ENCODE measurements around the gene TLCD1. TPM values are rescaled to one million over a fixed set of nuclear protein-coding genes. Genes with fewer than 3 reads are reported as not detected.
A peak's percentile ranks its signal among the peaks of the same experiment; 100 is the strongest.

TLCD1 gene
- total RNA-seq, 1 experiment from 2014 or later: 7.1 TPM

DNA sequence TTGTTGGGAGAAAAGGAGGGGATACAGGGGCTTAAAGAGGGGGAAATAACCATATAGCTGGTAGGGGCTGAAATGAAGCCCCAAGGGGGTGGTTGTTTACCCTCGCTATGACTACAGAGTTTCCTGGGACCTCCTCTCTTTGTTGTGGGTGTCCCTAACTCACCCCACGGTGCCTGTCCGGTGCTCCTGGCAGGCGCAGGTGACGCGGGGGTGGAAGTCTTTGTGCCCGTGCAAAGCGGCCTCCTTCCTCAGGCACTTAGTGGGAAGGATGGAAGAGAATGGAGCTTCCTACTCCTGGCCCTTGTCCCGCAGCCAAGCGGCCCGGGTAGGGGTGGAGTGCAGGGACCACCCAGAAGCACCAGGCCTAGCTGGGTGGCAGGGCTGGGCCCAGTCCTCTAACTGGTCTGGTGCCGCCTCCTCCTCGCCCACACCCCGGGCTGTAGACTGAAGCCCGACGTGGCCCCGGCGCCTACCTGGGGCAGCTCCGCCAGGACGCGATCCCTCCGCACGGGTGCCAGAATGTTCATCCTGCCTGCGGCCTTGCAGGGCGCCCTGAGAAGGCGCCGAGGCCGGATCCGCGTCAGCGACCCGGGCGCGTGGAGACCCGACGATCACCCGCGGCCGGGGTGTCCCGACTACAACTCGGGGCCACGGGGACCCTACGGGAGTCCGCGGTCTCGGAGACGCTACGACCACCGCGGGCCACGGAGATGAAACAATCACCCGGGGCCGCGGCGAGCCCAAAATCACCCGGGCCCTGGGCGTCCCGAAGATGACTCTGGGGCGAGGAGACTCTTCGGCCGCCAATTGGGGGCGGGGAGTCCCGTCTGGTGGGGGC is 9.1 kb downstream of the TLCD1 start:
- Histone ChIP-seq H3K9me2 (replicated peaks; ENCODE audit: low read length) (no peaks in the 10 kb centered on the region), H3K4me3 (ENCODE audit: low read length) (peak overlapping the region; percentile 93), H3F3A (ENCODE audit: low read length, unreplicated experiment) (peaks cover 6% of the 10 kb centered on the region), H2AFZ (ENCODE audit: low read length) (peak overlapping the region; percentile 85), H3K9me3 (ENCODE audit: low read length) (no peaks in the 10 kb centered on the region), H3K4me2 (ENCODE audit: low read length) (peak overlapping the region; percentile 96), H3K4me1 (ENCODE audit: insufficient read depth, low read length) (peaks cover 20% of the 10 kb centered on the region), H4K20me1 (ENCODE audit: low read length) (peaks cover 15% of the 10 kb centered on the region), H3K36me3 (ENCODE audit: low read depth, low read length) (peaks cover 26% of the 10 kb centered on the region), H3K9ac (ENCODE audit: low read length) (peak overlapping the region; percentile 99), H3K79me2 (ENCODE audit: low read length) (peaks cover 46% of the 10 kb centered on the region), H3K27ac (ENCODE audit: low read length) (peak overlapping the region; percentile 54), H3K27me3 (ENCODE audit: low read length) (no peaks in the 10 kb centered on the region)
- DNase-seq (peak; percentile 22), ATAC-seq (peak; percentile 2)
- TF ChIP-seq EZH2 (IDR thresholded peaks at IDR 0.05; ENCODE audit: low read length, unreplicated experiment): no peak
- TF ChIP-seq, protein P1, sequence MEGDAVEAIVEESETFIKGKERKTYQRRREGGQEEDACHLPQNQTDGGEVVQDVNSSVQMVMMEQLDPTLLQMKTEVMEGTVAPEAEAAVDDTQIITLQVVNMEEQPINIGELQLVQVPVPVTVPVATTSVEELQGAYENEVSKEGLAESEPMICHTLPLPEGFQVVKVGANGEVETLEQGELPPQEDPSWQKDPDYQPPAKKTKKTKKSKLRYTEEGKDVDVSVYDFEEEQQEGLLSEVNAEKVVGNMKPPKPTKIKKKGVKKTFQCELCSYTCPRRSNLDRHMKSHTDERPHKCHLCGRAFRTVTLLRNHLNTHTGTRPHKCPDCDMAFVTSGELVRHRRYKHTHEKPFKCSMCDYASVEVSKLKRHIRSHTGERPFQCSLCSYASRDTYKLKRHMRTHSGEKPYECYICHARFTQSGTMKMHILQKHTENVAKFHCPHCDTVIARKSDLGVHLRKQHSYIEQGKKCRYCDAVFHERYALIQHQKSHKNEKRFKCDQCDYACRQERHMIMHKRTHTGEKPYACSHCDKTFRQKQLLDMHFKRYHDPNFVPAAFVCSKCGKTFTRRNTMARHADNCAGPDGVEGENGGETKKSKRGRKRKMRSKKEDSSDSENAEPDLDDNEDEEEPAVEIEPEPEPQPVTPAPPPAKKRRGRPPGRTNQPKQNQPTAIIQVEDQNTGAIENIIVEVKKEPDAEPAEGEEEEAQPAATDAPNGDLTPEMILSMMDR (conservative IDR thresholded peaks at IDR 0.05; ENCODE audit: low read depth, low read length): no peak
- TF ChIP-seq EZH2phosphoT487 (IDR thresholded peaks at IDR 0.05; ENCODE audit: borderline replicate concordance, low read length): no peak
- ChIA-PET CTCF (no interaction called here), POLR2A (ENCODE audit: unreplicated experiment) (interaction anchor here (0.8 kb wide), 1 partner anchor 10 kb away, joined by 4 read pairs; no protein-coding TSS in a partner anchor)
- intact Hi-C loops (cut with micrococcal nuclease): loop anchor here (10.0 kb wide), 1 partner anchor 72 kb away; the partner anchor contains the start of gene BLTP2
- no TSS peak for BruUV-seq (replicated peaks)

DNA sequence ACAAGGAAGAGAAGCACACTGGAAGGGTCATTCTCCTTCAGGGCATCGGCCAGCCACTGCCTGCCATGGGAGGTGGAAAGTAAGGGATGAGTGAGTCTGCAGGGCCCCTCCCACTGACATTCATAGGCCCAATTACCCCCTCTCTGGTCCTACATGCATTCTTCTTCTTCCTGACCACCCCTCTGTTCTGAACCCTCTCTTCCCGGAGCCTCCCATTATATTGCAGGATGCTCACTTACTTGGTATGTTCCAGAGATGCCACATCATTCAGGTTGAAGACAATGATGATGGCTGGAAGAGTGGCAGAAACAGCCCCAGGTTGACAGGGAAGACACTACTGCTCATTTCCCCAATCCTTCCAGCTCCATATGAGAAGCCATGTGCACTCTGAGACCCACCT is 10.8 kb downstream of the TLCD1 start:
- H3K9ac ChIP-seq (ENCODE audit: low read length): no peak overlapping the region
- H3K4me1 ChIP-seq (ENCODE audit: insufficient read depth, low read length): peaks cover 20% of the 10 kb centered on the region
- H3K9me3 ChIP-seq (ENCODE audit: low read length): no peaks in the 10 kb centered on the region
- TF ChIP-seq EZH2phosphoT487 (IDR thresholded peaks at IDR 0.05; ENCODE audit: borderline replicate concordance, low read length) (no peak), EZH2 (IDR thresholded peaks at IDR 0.05; ENCODE audit: low read length, unreplicated experiment) (no peak)
- TF ChIP-seq, protein P1 (conservative IDR thresholded peaks at IDR 0.05; ENCODE audit: low read depth, low read length): no peak
- DNase-seq (no peak), ATAC-seq (no peak)
- no peaks in the 10 kb centered on the region for H3K27me3 ChIP-seq (ENCODE audit: low read length)
- no peaks in the 10 kb centered on the region; the same call in 1 of the 2 replicates for H4K20me1 ChIP-seq (ENCODE audit: low read length)
- H3K4me2 ChIP-seq (ENCODE audit: low read length): peak overlapping the region; percentile 96; the same call in 1 of the 2 replicates
- no peak overlapping the region for H2AFZ ChIP-seq (ENCODE audit: low read length)
- no peaks in the 10 kb centered on the region for H3F3A ChIP-seq (ENCODE audit: low read length, unreplicated experiment)
- ChIA-PET CTCF (no interaction called here), POLR2A (ENCODE audit: unreplicated experiment) (no interaction called here)
- H3K27ac ChIP-seq (ENCODE audit: low read length): no peak overlapping the region
- peaks cover 10% of the 10 kb centered on the region; the same call in 1 of the 2 replicates for H3K36me3 ChIP-seq (ENCODE audit: low read depth, low read length)
- no peaks in the 10 kb centered on the region for H3K9me2 ChIP-seq (replicated peaks; ENCODE audit: low read length)
- no peak overlapping the region for H3K4me3 ChIP-seq (ENCODE audit: low read length)
- H3K79me2 ChIP-seq (ENCODE audit: low read length): peaks cover 29% of the 10 kb centered on the region
- no TSS peak for BruUV-seq (replicated peaks)
- intact Hi-C loops (cut with micrococcal nuclease): loop anchor here (10.0 kb wide), 1 partner anchor 70 kb away; the partner anchor contains the start of gene BLTP2

DNA sequence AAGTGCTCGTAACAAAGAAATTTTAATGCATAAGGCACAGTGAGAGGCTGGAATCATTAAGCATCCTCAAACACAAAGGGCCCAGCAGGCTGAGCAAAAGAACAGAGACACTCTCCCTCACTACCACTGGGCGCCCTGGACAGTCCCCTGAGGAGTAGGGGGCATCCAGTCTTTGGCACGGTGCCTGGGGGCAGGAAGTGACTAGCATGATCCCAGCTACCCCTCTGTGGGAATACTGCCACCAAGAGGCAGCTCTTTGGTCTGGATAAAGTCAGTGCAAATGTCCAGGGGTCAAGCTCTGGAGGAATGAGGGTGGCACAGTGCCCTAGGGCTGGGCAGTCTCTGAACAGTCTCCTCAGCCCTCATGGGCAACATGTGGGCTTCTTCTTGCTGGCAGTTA is 11.8 kb downstream of the TLCD1 start:
- no peak for TF ChIP-seq EZH2phosphoT487 (IDR thresholded peaks at IDR 0.05; ENCODE audit: borderline replicate concordance, low read length)
- TF ChIP-seq, protein P1 (conservative IDR thresholded peaks at IDR 0.05; ENCODE audit: low read depth, low read length): 0 out of 2 replicates have a peak, but pooled peaks have one; percentile 15
- intact Hi-C loops (cut with micrococcal nuclease): loop anchor here (10.0 kb wide), 1 partner anchor 69 kb away; the partner anchor contains the start of gene BLTP2
- no peak overlapping the region for H2AFZ ChIP-seq (ENCODE audit: low read length)
- no peak overlapping the region for H3K9ac ChIP-seq (ENCODE audit: low read length)
- H3K4me1 ChIP-seq (ENCODE audit: insufficient read depth, low read length): peaks cover 20% of the 10 kb centered on the region
- POLR2A ChIA-PET (ENCODE audit: unreplicated experiment): no interaction called here
- ATAC-seq (no peak), DNase-seq (no peak)
- CTCF ChIA-PET: no interaction called here
- no peaks in the 10 kb centered on the region for H3K27me3 ChIP-seq (ENCODE audit: low read length)
- H3K4me2 ChIP-seq (ENCODE audit: low read length): no peak overlapping the region
- BruUV-seq (replicated peaks): no TSS peak
- peaks cover 24% of the 10 kb centered on the region for H3K79me2 ChIP-seq (ENCODE audit: low read length)
- H3F3A ChIP-seq (ENCODE audit: low read length, unreplicated experiment): no peaks in the 10 kb centered on the region
- no peak overlapping the region for H3K27ac ChIP-seq (ENCODE audit: low read length)
- no peaks in the 10 kb centered on the region; the same call in 1 of the 2 replicates for H4K20me1 ChIP-seq (ENCODE audit: low read length)
- no peaks in the 10 kb centered on the region for H3K9me3 ChIP-seq (ENCODE audit: low read length)
- H3K4me3 ChIP-seq (ENCODE audit: low read length): no peak overlapping the region
- H3K36me3 ChIP-seq (ENCODE audit: low read depth, low read length): peaks cover 10% of the 10 kb centered on the region; the same call in 1 of the 2 replicates
- H3K9me2 ChIP-seq (replicated peaks; ENCODE audit: low read length): no peaks in the 10 kb centered on the region

All from PC-3 (cell line).